HUDEP-2 (cell line): ENCODE results near the gene CEND1.
"Not testable (repeated sequence)": the region's sequence is repeated elsewhere in the genome, so short reads cannot be mapped to it uniquely, and the experiment has no call there.

Experiments
- DNase-seq, 76 experiments: peaks; one replicate each; lab custom pipeline; 2025; ENCODE audit not compliant: unreplicated experiment in 76 of 76; lab: John Stamatoyannopoulos, UW

CEND1 gene

GRCh38 chr11:766106-766935 is 23.6 kb downstream of the CEND1 start:
- peak in 1 of 76 experiments; percentile 14 for DNase-seq

DNA sequence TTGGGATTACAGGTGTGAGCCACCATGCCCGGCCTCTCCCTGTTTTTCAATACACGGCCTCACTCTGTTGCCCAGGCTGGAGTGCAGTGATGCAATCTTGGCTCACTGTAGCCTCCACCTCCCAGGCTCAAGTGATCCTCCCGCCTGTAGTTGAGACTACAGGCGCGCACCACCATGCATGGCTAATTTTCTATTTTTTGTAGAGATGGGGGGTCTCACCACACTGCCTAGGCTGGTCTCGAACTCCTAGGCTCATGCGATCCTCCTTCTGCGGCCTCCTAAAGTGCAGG is 24.1 kb downstream of the CEND1 start:
- no peak for DNase-seq

DNA sequence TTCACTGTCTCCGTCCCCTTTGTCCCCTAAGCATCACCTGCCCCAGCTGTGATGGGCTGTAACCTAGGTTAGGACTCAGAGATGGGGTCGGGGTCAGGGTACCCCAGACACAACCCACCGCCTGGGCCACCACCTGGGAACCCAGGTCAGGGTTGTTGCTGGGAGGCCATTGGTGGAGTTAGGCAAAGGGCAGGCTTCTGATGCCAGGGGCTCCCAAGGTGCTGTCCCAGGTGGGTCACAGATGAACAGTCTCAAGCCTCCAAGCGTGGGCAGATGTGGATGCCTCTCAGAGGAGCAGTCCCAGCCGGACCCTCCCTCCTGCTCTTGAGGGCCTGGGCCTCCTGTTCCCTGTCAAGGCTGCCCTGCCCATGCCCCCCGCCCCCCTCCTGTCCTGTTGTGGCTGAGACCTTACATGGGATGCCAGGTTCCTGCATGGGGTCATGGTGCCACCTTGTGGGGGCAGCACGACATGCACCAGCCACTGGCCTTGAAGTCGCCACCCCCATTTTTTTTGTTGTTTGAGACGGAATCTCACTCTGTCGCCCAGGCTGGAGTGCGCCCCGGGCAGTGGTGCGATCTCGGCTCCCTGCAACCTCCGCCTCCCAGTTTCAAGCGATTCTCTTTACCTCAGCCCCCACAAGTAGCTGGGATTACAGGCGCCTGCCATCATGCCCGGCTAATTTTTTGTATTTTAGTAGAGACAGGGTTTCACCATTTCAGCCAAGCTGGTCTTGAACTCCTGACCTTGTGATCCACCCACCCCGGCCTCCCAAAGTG is 24.7 kb downstream of the CEND1 start:
- DNase-seq, result peak in 56 of 76 experiments; percentile 12 to 70 (median 44)

DNA sequence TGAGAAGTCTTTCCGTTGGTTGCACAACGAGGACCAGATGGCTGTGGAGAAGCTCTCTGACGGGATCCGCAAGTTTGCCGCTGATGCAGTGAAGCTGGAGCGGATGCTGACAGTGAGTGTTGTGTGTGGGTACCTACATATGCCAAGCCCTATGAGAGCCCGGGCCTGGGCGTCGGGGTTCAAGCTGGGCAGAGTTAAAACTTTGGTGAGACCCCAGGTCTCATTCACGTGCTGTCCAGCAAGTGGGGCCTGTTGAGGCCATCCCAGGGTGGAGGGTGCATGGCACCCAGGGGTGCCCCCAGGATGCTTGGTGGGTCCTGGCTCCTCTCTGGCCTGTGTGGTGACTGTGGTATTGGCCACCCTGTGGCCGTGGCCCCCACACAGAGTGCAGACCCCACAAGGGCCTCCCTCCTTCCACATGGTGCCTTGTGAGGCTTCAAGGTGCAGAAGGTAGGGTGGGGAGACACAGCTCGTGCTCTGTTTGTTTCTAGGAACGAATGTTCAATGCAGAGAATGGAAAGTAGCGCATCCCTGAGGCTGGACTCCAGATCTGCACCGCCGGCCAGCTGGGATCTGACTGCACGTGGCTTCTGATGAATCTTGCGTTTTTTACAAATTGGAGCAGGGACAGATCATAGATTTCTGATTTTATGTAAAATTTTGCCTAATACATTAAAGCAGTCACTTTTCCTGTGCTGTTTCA is 25.4 kb downstream of the CEND1 start:
- DNase-seq, result no peak

GRCh38 chr11:763549-764321 is 26.2 kb downstream of the CEND1 start:
- no peak for DNase-seq

- no peak for DNase-seq
Observed at GRCh38 chr11:763073-763463, 26.8 kb downstream of the CEND1 start.

GRCh38 chr11:762421-763072 is 27.3 kb downstream of the CEND1 start:
- DNase-seq, result peak in 47 of 76 experiments; percentile 11 to 69 (median 41)

GRCh38 chr11:761526-762108 is 28.3 kb downstream of the CEND1 start:
- no peak for DNase-seq

DNA sequence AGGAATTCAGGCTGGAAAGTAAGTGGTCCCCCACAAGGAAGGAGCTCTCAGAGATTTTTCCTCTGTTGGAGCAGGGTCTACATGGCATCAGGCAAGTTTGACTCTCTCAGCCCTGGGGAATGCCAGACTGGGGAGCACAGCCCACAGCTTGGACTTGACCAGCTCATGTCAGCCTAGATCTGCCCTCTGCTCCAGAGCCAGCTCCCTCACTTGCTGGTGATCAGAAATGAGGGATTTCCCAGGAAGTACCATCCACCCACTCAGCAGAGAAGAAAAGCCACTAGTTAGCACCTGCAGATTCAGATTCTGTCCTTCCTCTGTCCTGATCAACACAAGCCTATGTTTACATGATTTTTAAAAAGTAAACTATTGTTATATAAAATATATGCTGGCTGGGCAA is 29.7 kb downstream of the CEND1 start:
- no peak for DNase-seq

- no peak for DNase-seq
Observed at GRCh38 chr11:749731-750130, 40.2 kb downstream of the CEND1 start.

- DNase-seq, result peak in 1 of 76 experiments; percentile 41
Observed at GRCh38 chr11:748007-748359, 41.9 kb downstream of the CEND1 start.

- peak in 72 of 76 experiments; percentile 12 to 94 (median 78) for DNase-seq
Observed at GRCh38 chr11:747158-748006, 42.5 kb downstream of the CEND1 start, which contains the start of gene TALDO1. TALDO1 (plus strand) TSS chr11:747464; CDS start chr11:747482, 18 bp downstream.

DNA sequence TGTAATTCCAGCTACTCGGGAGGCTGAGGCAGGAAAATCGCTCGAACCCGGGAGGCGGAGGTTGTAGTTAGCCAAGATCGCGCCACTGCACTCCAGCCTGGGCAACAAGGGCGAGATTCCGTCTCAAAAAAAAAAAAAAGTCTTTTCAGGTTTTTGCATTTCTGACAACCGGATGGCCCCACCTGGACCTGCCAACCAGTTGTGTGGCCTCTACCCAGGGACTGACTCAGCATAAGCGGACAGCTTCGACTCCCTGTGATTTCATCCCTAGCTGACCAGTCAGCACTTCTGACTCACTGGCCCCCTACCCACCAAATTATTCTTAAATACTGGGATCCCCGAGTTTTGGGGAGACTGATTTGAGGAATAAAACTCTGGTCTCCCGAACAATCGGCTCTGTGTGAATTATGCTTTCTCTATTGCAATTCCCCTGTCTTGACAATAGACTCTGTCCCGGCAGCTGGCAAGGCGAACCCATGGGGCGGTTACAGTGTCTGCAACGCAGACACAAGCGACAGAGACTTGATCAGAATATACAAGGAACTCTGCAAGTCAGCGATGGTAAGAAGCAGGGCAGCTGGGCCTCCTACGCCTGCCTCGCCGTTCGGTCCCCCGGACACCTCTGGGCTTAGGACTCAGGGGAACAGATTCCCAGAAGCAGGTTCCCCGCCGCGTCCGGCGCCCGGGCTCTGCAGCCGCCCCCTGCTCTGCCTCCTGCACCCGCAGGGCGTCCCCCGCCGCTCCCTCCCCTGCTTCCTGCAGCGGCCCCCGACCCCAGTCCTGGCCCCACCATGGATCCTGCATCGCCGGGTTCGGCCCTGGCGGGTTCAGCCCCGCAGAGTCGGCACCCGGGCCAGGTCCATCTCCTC is 43.4 kb downstream of the CEND1 start:
- DNase-seq, result peak in 4 of 76 experiments; percentile 20 to 46 (median 34)

DNA sequence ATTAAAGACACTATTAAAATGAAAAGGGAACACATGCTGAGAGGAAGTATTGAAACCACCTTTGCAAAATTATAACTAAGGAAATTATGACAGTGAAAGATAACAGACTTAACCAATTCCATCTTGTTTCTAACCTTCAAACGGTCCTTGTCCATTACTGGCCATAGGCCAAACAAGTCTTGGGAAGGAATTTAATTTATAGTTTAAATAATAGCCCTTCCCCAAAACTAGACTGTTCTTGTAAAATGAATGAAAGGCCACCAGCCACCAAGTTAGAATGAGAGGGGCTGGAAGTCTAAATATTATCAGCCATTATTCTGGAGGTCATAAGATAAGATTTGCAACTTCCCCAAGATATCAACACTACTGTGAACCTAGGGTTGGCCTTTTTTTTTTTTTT is 44.5 kb downstream of the CEND1 start:
- DNase-seq, result no peak

GRCh38 chr11:742571-743201 is 47.2 kb downstream of the CEND1 start:
- DNase-seq, result no peak

- DNase-seq, result no peak
Observed at GRCh38 chr11:742156-742546, 47.7 kb downstream of the CEND1 start.

DNA sequence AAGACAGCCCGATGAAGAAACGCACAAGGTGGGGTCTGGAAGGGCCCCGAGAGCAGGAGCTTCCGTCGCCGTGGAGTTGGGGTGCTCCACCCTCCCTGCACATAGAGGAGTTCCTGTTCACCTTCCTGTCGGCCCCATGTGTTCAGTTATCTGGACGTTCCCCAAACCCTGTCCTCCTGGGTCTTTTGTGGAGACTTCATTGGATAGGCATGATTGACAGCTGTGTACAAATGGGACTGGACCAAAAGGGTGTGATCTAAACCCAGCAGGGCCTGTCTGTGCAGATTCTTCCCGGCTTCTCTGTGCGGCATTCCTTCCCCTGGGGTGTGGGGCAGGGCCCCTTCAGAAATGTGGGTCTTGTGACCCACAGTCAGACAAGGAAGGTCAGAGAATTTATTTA is 52.0 kb downstream of the CEND1 start:
- DNase-seq, result not testable (repeated sequence)
